Measurements from ENCODE around the gene ADGB. TPM values are rescaled to one million over a fixed set of nuclear protein-coding genes. Genes with fewer than 3 reads are reported as not detected.

ADGB gene
- total and polyA plus RNA-seq, 2 donors (not counting 1 experiment from before 2014, with no cell fraction given): not detected

- Mint-ChIP-seq H3K27me3 (no peaks in the 10 kb centered on the region), H3K4me3 (no peak overlapping the region), H3K27ac (no peak overlapping the region), H3K9me3 (ENCODE audit: insufficient read depth) (peaks cover 8% of the 10 kb centered on the region), H3K4me1 (no peaks in the 10 kb centered on the region)
- no peaks in the 10 kb centered on the region for H3K36me3 ChIP-seq (replicated peaks in 1 of 2; ENCODE audit: control extremely low read depth in 1 of 2, control insufficient read depth in 1 of 2, extremely low read depth in 1 of 2, insufficient read depth in 2 of 2, low read length in 1 of 2)
- H3K4me2 ChIP-seq (replicated peaks; ENCODE audit: low read depth, low read length, poor library complexity, severe bottlenecking): no peak overlapping the region
- intact Hi-C loops (cut with micrococcal nuclease): no loop called here
- no peak overlapping the region for H2AFZ ChIP-seq (ENCODE audit: insufficient read depth, low read depth, low read length, poor library complexity, severe bottlenecking)
- DNase-seq (no peak), ATAC-seq (ENCODE audit: low read depth) (no peak)
- H3K4me3 ChIP-seq (ENCODE audit: control extremely low read depth in 1 of 5, extremely low read depth in 1 of 5, insufficient read depth in 1 of 5, low read depth in 2 of 5, low read length in 4 of 5): no peak overlapping the region
- no peaks in the 10 kb centered on the region for H3K79me2 ChIP-seq (ENCODE audit: control insufficient read depth, insufficient read depth, low read length)
- peaks cover 0 to 2% (median 0%) of the 10 kb centered on the region in 3 donors for H3K9me3 ChIP-seq (ENCODE audit: control extremely low read depth in 1 of 3, control insufficient read depth in 2 of 3, insufficient read depth in 1 of 3, low read length in 2 of 3)
- H3K4me1 ChIP-seq (ENCODE audit: control insufficient read depth in 2 of 2, insufficient read depth in 2 of 2, low read length in 2 of 2): no peaks in the 10 kb centered on the region
- no peak for TF ChIP-seq EZH2 (IDR thresholded peaks at IDR 0.05; ENCODE audit: borderline replicate concordance, insufficient read depth, low read depth, low read length, poor library complexity, severe bottlenecking)
- no peak for TF ChIP-seq CTCF (IDR thresholded peaks at IDR 0.05)
- no peak overlapping the region for H3K9ac ChIP-seq (ENCODE audit: low read length)
- CTCF ChIA-PET: no interaction called here
- H4K20me1 ChIP-seq (ENCODE audit: control insufficient read depth, insufficient read depth, low read length, poor library complexity, severe bottlenecking): no peaks in the 10 kb centered on the region
- no peaks in the 10 kb centered on the region for H3K27me3 ChIP-seq (replicated peaks in 1 of 4; ENCODE audit: control extremely low read depth in 1 of 4, control insufficient read depth in 3 of 4, insufficient read depth in 4 of 4, low read length in 3 of 4)
- POLR2A ChIA-PET: no interaction called here
- H3K27ac ChIP-seq (ENCODE audit: low read length in 2 of 2): no peak overlapping the region
These were observed 20.7 kb upstream of the ADGB start for GRCh38 chr6:146578054-146578453.

GRCh38 chr6:146581968-146582367 is 16.8 kb upstream of the ADGB start:
- peaks cover 1% of the 10 kb centered on the region for H3K9me3 Mint-ChIP-seq (ENCODE audit: insufficient read depth)
- CTCF ChIA-PET: no interaction called here
- WGBS (ENCODE audit: insufficient coverage): no CpG with 5 or more reads among the region's 1 CpG

More at GRCh38 chr6:146581968-146582367, 16.8 kb upstream of the ADGB start:
- POLR2A ChIA-PET: no interaction called here
- H4K20me1 ChIP-seq (ENCODE audit: control insufficient read depth, insufficient read depth, low read length, poor library complexity, severe bottlenecking): no peaks in the 10 kb centered on the region
- H3K27me3 ChIP-seq (replicated peaks in 1 of 4; ENCODE audit: control extremely low read depth in 1 of 4, control insufficient read depth in 3 of 4, insufficient read depth in 4 of 4, low read length in 3 of 4): no peaks in the 10 kb centered on the region
- no peak overlapping the region for H2AFZ ChIP-seq (ENCODE audit: insufficient read depth, low read depth, low read length, poor library complexity, severe bottlenecking)
- H3K4me1 ChIP-seq (ENCODE audit: control insufficient read depth in 2 of 2, insufficient read depth in 2 of 2, low read length in 2 of 2): no peaks in the 10 kb centered on the region
- no peak overlapping the region for H3K4me3 ChIP-seq (ENCODE audit: control extremely low read depth in 1 of 5, extremely low read depth in 1 of 5, insufficient read depth in 1 of 5, low read depth in 2 of 5, low read length in 4 of 5)
- intact Hi-C loops (cut with micrococcal nuclease): no loop called here
- H3K27ac ChIP-seq (ENCODE audit: low read length in 2 of 2): no peak overlapping the region
- Mint-ChIP-seq H3K4me1 (no peaks in the 10 kb centered on the region), H3K4me3 (no peak overlapping the region), H3K27ac (no peak overlapping the region), H3K27me3 (no peaks in the 10 kb centered on the region)
- no peak for ATAC-seq (ENCODE audit: low read depth)
- H3K4me2 ChIP-seq (replicated peaks; ENCODE audit: low read depth, low read length, poor library complexity, severe bottlenecking): no peak overlapping the region
- H3K79me2 ChIP-seq (ENCODE audit: control insufficient read depth, insufficient read depth, low read length): no peaks in the 10 kb centered on the region
- DNase-seq: no peak
- TF ChIP-seq CTCF (IDR thresholded peaks at IDR 0.05): no peak
- TF ChIP-seq EZH2 (IDR thresholded peaks at IDR 0.05; ENCODE audit: borderline replicate concordance, insufficient read depth, low read depth, low read length, poor library complexity, severe bottlenecking): no peak
- peaks cover 0 to 2% (median 0%) of the 10 kb centered on the region in 3 donors for H3K9me3 ChIP-seq (ENCODE audit: control extremely low read depth in 1 of 3, control insufficient read depth in 2 of 3, insufficient read depth in 1 of 3, low read length in 2 of 3)
- no peaks in the 10 kb centered on the region for H3K36me3 ChIP-seq (replicated peaks in 1 of 2; ENCODE audit: control extremely low read depth in 1 of 2, control insufficient read depth in 1 of 2, extremely low read depth in 1 of 2, insufficient read depth in 2 of 2, low read length in 1 of 2)
- H3K9ac ChIP-seq (ENCODE audit: low read length): no peak overlapping the region

Measured in B cell (primary cell).